SH-SY5Y (cell line): Measurements from ENCODE around the gene MAEL.

Source experiments
- GATA2 ChIP-seq: IDR thresholded peaks from 2 replicates; pipeline ENCODE4 v1.6.1; 2011; ENCODE audit warnings: mild to moderate bottlenecking, low read depth, low read length
- GATA3 ChIP-seq: IDR thresholded peaks from 2 replicates; pipeline ENCODE4 v1.6.1; 2011; ENCODE audit warnings: low read depth, mild to moderate bottlenecking, low read length, moderate library complexity

DNA sequence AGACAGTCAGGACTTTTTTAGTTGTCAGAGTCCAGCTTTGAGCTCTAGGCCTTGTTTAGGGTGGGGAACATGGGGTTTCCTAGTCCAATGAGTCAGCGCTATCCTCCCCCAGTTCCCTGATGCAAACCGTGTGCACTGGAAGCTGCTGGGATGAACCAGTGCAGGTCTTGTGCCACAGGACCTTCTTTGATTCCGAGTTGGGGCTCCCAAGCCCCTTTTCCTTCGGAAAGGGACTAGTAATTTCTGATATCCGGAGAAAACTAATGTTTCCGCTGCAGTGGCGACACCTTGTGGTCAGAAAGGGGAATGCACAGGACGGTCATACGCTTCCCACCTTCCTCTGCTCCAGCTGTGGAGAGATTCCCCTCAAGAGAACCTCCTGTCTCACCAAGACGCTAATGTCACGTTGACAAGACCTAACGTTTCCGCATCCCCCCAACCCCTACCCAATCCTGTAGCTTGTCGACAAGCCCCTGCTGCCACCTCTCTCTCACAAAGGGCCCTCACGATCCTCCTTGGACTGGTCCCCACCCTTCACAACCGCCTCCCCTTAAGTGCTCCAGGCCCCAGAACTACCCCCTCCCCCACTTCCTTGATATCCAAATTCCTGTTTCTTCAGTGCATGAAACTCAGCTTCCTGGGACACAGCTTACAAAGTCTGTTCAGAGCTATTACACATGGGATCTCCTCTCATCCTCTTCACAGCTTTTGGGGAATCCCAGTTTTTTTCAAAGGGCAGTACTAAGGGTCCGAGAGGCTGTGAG lies 70.1 kb downstream of the MAEL start:
- TF ChIP-seq GATA2 (no peak), GATA3 (no peak)
